ENCODE results near the gene QSOX1.
A peak's percentile ranks its signal among the peaks of the same experiment; 100 is the strongest.

QSOX1 gene

GRCh38 chr1:180150982-180151381 is 3.7 kb upstream of the QSOX1 start:
- Histone ChIP-seq H3K4me3 (ENCODE audit: insufficient read length, low read depth) (no peak overlapping the region), H3K36me3 (ENCODE audit: insufficient read depth, insufficient read length, low read length) (no peaks in the 10 kb centered on the region), H3K9ac (ENCODE audit: insufficient read length, low read depth) (no peak overlapping the region), H3K27me3 (ENCODE audit: insufficient read depth, insufficient read length) (peaks cover 56% of the 10 kb centered on the region), H3K4me1 (ENCODE audit: insufficient read depth, insufficient read length) (no peaks in the 10 kb centered on the region), H3K9me3 (ENCODE audit: insufficient read depth, low read length) (no peaks in the 10 kb centered on the region)
- no peak for DNase-seq (ENCODE audit: low read depth, low spot score)
- TF ChIP-seq YY1 (IDR thresholded peaks at IDR 0.05; ENCODE audit: insufficient read depth, insufficient read length) = no peak
- no peak for TF ChIP-seq ZNF274 (IDR thresholded peaks at IDR 0.05; ENCODE audit: low read depth, low read length)
- no peak for TF ChIP-seq SUZ12 (IDR thresholded peaks at IDR 0.05; ENCODE audit: extremely low read depth, insufficient read depth, insufficient read length)

- DNase-seq (ENCODE audit: low read depth, low spot score) = no peak
- H3K36me3 ChIP-seq (ENCODE audit: insufficient read depth, insufficient read length, low read length) = no peaks in the 10 kb centered on the region
- TF ChIP-seq ZNF274 (IDR thresholded peaks at IDR 0.05; ENCODE audit: low read depth, low read length) = no peak
- TF ChIP-seq YY1 (IDR thresholded peaks at IDR 0.05; ENCODE audit: insufficient read depth, insufficient read length) = no peak
- TF ChIP-seq SUZ12 (IDR thresholded peaks at IDR 0.05; ENCODE audit: extremely low read depth, insufficient read depth, insufficient read length) = no peak
- peaks cover 61% of the 10 kb centered on the region for H3K27me3 ChIP-seq (ENCODE audit: insufficient read depth, insufficient read length)
- no peak overlapping the region for H3K9ac ChIP-seq (ENCODE audit: insufficient read length, low read depth)
- H3K4me1 ChIP-seq (ENCODE audit: insufficient read depth, insufficient read length) = no peaks in the 10 kb centered on the region
- H3K9me3 ChIP-seq (ENCODE audit: insufficient read depth, low read length) = no peaks in the 10 kb centered on the region
- no peak overlapping the region for H3K4me3 ChIP-seq (ENCODE audit: insufficient read length, low read depth)
Measured at GRCh38 chr1:180151508-180151907, 3.2 kb upstream of the QSOX1 start.

GRCh38 chr1:180152588-180152987 is 2.1 kb upstream of the QSOX1 start:
- DNase-seq (ENCODE audit: low read depth, low spot score) = no peak

GRCh38 chr1:180153032-180153431 is 1.6 kb upstream of the QSOX1 start:
- no peaks in the 10 kb centered on the region for H3K9me3 ChIP-seq (ENCODE audit: insufficient read depth, low read length)
- peaks cover 67% of the 10 kb centered on the region for H3K27me3 ChIP-seq (ENCODE audit: insufficient read depth, insufficient read length)
- no peaks in the 10 kb centered on the region for H3K4me1 ChIP-seq (ENCODE audit: insufficient read depth, insufficient read length)
- H3K36me3 ChIP-seq (ENCODE audit: insufficient read depth, insufficient read length, low read length) = no peaks in the 10 kb centered on the region
- no peak for TF ChIP-seq SUZ12 (IDR thresholded peaks at IDR 0.05; ENCODE audit: extremely low read depth, insufficient read depth, insufficient read length)
- TF ChIP-seq ZNF274 (IDR thresholded peaks at IDR 0.05; ENCODE audit: low read depth, low read length) = no peak
- no peak overlapping the region for H3K4me3 ChIP-seq (ENCODE audit: insufficient read length, low read depth)
- H3K9ac ChIP-seq (ENCODE audit: insufficient read length, low read depth) = no peak overlapping the region
- DNase-seq (ENCODE audit: low read depth, low spot score) = no peak

More at GRCh38 chr1:180152588-180152987, 2.1 kb upstream of the QSOX1 start:
- no peak overlapping the region for H3K9ac ChIP-seq (ENCODE audit: insufficient read length, low read depth)
- TF ChIP-seq ZNF274 (IDR thresholded peaks at IDR 0.05; ENCODE audit: low read depth, low read length) (no peak), YY1 (IDR thresholded peaks at IDR 0.05; ENCODE audit: insufficient read depth, insufficient read length) (no peak)
- H3K9me3 ChIP-seq (ENCODE audit: insufficient read depth, low read length) = no peaks in the 10 kb centered on the region
- H3K4me3 ChIP-seq (ENCODE audit: insufficient read length, low read depth) = no peak overlapping the region
- H3K36me3 ChIP-seq (ENCODE audit: insufficient read depth, insufficient read length, low read length) = no peaks in the 10 kb centered on the region
- H3K27me3 ChIP-seq (ENCODE audit: insufficient read depth, insufficient read length) = peaks cover 67% of the 10 kb centered on the region
- no peaks in the 10 kb centered on the region for H3K4me1 ChIP-seq (ENCODE audit: insufficient read depth, insufficient read length)

- peak overlapping the region; percentile 82 for H3K4me3 ChIP-seq (ENCODE audit: insufficient read length, low read depth)
- H3K9ac ChIP-seq (ENCODE audit: insufficient read length, low read depth) = peak overlapping the region; percentile 93
- no peak for TF ChIP-seq SUZ12 (IDR thresholded peaks at IDR 0.05; ENCODE audit: extremely low read depth, insufficient read depth, insufficient read length)
- no peak for TF ChIP-seq ZNF274 (IDR thresholded peaks at IDR 0.05; ENCODE audit: low read depth, low read length)
- no peak for TF ChIP-seq YY1 (IDR thresholded peaks at IDR 0.05; ENCODE audit: insufficient read depth, insufficient read length)
- no peak for DNase-seq (ENCODE audit: low read depth, low spot score)
- H3K27me3 ChIP-seq (ENCODE audit: insufficient read depth, insufficient read length) = peaks cover 67% of the 10 kb centered on the region
- H3K36me3 ChIP-seq (ENCODE audit: insufficient read depth, insufficient read length, low read length) = no peaks in the 10 kb centered on the region
- H3K9me3 ChIP-seq (ENCODE audit: insufficient read depth, low read length) = no peaks in the 10 kb centered on the region
- no peaks in the 10 kb centered on the region for H3K4me1 ChIP-seq (ENCODE audit: insufficient read depth, insufficient read length)
Measured at GRCh38 chr1:180154003-180154324, 705 bp upstream of the QSOX1 start.

GRCh38 chr1:180155182-180155682 is 563 bp downstream of the QSOX1 start:
- no peak for TF ChIP-seq SUZ12 (IDR thresholded peaks at IDR 0.05; ENCODE audit: extremely low read depth, insufficient read depth, insufficient read length)
- no peak for TF ChIP-seq ZNF274 (IDR thresholded peaks at IDR 0.05; ENCODE audit: low read depth, low read length)
- TF ChIP-seq YY1 (IDR thresholded peaks at IDR 0.05; ENCODE audit: insufficient read depth, insufficient read length) = no peak
- Histone ChIP-seq H3K27me3 (ENCODE audit: insufficient read depth, insufficient read length) (peaks cover 64% of the 10 kb centered on the region), H3K9me3 (ENCODE audit: insufficient read depth, low read length) (no peaks in the 10 kb centered on the region), H3K4me1 (ENCODE audit: insufficient read depth, insufficient read length) (no peaks in the 10 kb centered on the region), H3K4me3 (ENCODE audit: insufficient read length, low read depth) (peak overlapping the region; percentile 73), H3K9ac (ENCODE audit: insufficient read length, low read depth) (peak overlapping the region; percentile 58), H3K36me3 (ENCODE audit: insufficient read depth, insufficient read length, low read length) (no peaks in the 10 kb centered on the region)
- DNase-seq (ENCODE audit: low read depth, low spot score) = no peak

GRCh38 chr1:180156201-180156600 is 1.5 kb downstream of the QSOX1 start:
- Histone ChIP-seq H3K9me3 (ENCODE audit: insufficient read depth, low read length) (no peaks in the 10 kb centered on the region), H3K9ac (ENCODE audit: insufficient read length, low read depth) (no peak overlapping the region), H3K4me1 (ENCODE audit: insufficient read depth, insufficient read length) (no peaks in the 10 kb centered on the region), H3K27me3 (ENCODE audit: insufficient read depth, insufficient read length) (peaks cover 54% of the 10 kb centered on the region), H3K4me3 (ENCODE audit: insufficient read length, low read depth) (no peak overlapping the region), H3K36me3 (ENCODE audit: insufficient read depth, insufficient read length, low read length) (no peaks in the 10 kb centered on the region)
- TF ChIP-seq ZNF274 (IDR thresholded peaks at IDR 0.05; ENCODE audit: low read depth, low read length) (no peak), SUZ12 (IDR thresholded peaks at IDR 0.05; ENCODE audit: extremely low read depth, insufficient read depth, insufficient read length) (no peak), YY1 (IDR thresholded peaks at IDR 0.05; ENCODE audit: insufficient read depth, insufficient read length) (no peak)
- no peak for DNase-seq (ENCODE audit: low read depth, low spot score)
